K562 (cell line): ENCODE measurements around the gene RBMS3. TPM values are rescaled to one million over a fixed set of nuclear protein-coding genes. Genes with fewer than 3 reads are reported as not detected.

Experiments used
- ATAC-seq: fragments of 200-7000 bp; cut with Tn5 transposase; 3 replicates; pipeline ENCODE4 v1.9.1; 2020; ENCODE audit warnings: moderate library complexity
- BruUV-seq: library from RNA; stranded (reverse); fragments of 400-500 nt; replicated peaks from 2 replicates; lab custom pipeline; 2021; lab: Mats Ljungman, UMichigan
- CTCF ChIA-PET: fragments of 300-600 bp; formaldehyde crosslinking; extraction: SDS; loops from one replicate; lab custom pipeline; 2021; ENCODE audit warnings: low intra/inter-chr PET ratio; lab: Yijun Ruan, JAX
- POLR2A ChIA-PET: fragments of 300-600, 350-650 bp; sonication (Branson Sonifier 250); formaldehyde crosslinking; extraction: SDS; loops from one replicate; lab custom pipeline; 2021; ENCODE audit warnings: antibody characterized with exemption, inconsistent platforms; lab: Yijun Ruan, JAX
- DNase-seq, 4 experiments: peaks; one replicate each; pipeline versions ENCODE4 v3.0.0 to v3.0.0-alpha.2; 2011 to 2018; ENCODE audit warnings: low spot score in 3 of 4, mixed read lengths in 3 of 4; ENCODE audit errors: extremely low read depth in 1 of 4
- FAIRE-seq: peaks from 2 replicates; lab custom pipeline; 2011; peaks lifted over from hg19 to GRCh38; lab: Jason Lieb, UNC
- H2AFZ ChIP-seq: 2 replicates; pipeline ENCODE4 v1.6.0; 2011; ENCODE audit warnings: low read depth, low read length, control low read depth, inconsistent platforms
- H3K27ac ChIP-seq: fragments of 200-600 bp; 3 replicates; pipeline ENCODE4 v1.8.0; 2011; ENCODE audit warnings: low read depth, mild to moderate bottlenecking, control low read depth, inconsistent platforms, low read length, moderate library complexity, mixed read lengths; ENCODE audit errors: extremely low read depth
- H3K27me3 ChIP-seq, 2 experiments: fragments of 300-600 bp in 1 of 2; 2 replicates in 1 of 2; 3 replicates in 1 of 2; pipeline versions ENCODE4 v1.6.0 to v1.8.0; 2011; ENCODE audit warnings: inconsistent platforms in 2 of 2, low read length in 2 of 2, mild to moderate bottlenecking in 1 of 2, mixed read lengths in 1 of 2, moderate library complexity in 1 of 2; ENCODE audit not compliant: control insufficient read depth in 2 of 2, insufficient read depth in 2 of 2
- H3K36me3 ChIP-seq: fragments of 300-600 bp; 3 replicates; pipeline ENCODE4 v1.8.0; 2011; ENCODE audit warnings: mild to moderate bottlenecking, low read length, inconsistent platforms; ENCODE audit not compliant: control insufficient read depth, insufficient read depth
- H3K4me1 ChIP-seq, 2 experiments: fragments of 200-600 bp in 1 of 2; replicated peaks in 1 of 2; 2 replicates in 1 of 2; 3 replicates in 1 of 2; pipeline versions ENCODE4 v1.5.1 to v1.8.0; 2011; ENCODE audit warnings: inconsistent platforms in 2 of 2, low read length in 2 of 2, mild to moderate bottlenecking in 1 of 2, mixed read lengths in 1 of 2, moderate library complexity in 1 of 2; ENCODE audit not compliant: control insufficient read depth in 2 of 2, insufficient read depth in 2 of 2
- H3K4me2 ChIP-seq: 2 replicates; pipeline ENCODE4 v1.6.1; 2011; ENCODE audit warnings: low read length, control low read depth, inconsistent platforms, mixed read lengths; ENCODE audit not compliant: insufficient read depth
- H3K4me3 ChIP-seq: fragments of 200-600 bp; sonication (generic), shearing (Covaris generic); 2 replicates; pipeline ENCODE4 v1.5.1; 2016; ENCODE audit warnings: control low read depth, inconsistent platforms
- H3K79me2 ChIP-seq: fragments of 200-600 bp; 3 replicates; pipeline ENCODE4 v1.8.0; 2011; ENCODE audit warnings: low read length, inconsistent platforms; ENCODE audit not compliant: control insufficient read depth, insufficient read depth
- H3K9ac ChIP-seq, 2 experiments: 2 replicates each; pipeline versions ENCODE4 v1.6.0 to v1.6.1; 2011; ENCODE audit warnings: low read depth in 2 of 2, low read length in 2 of 2, control low read depth in 1 of 2, inconsistent platforms in 1 of 2, mild to moderate bottlenecking in 1 of 2, mixed read lengths in 1 of 2; ENCODE audit not compliant: insufficient read depth in 1 of 2
- H3K9me1 ChIP-seq: one replicate; pipeline ENCODE4 v1.6.0; 2011; ENCODE audit warnings: inconsistent platforms, mild to moderate bottlenecking, low read length, moderate library complexity; ENCODE audit not compliant: control insufficient read depth, insufficient read depth
- H3K9me3 ChIP-seq: replicated peaks from 2 replicates; pipeline ENCODE4 v1.5.1; 2011; ENCODE audit warnings: low read depth, low read length, inconsistent platforms; ENCODE audit not compliant: control insufficient read depth, insufficient read depth
- H4K20me1 ChIP-seq: replicated peaks from 2 replicates; pipeline ENCODE4 v1.6.1; 2011; ENCODE audit warnings: low read length, inconsistent platforms, mixed read lengths; ENCODE audit not compliant: control insufficient read depth, insufficient read depth
- EGR1 ChIP-seq: fragments of 450-650 bp; conservative IDR thresholded peaks from 2 replicates; pipeline ENCODE4 v1.6.1; 2017; ENCODE audit warnings: mild to moderate bottlenecking
- HNRNPK ChIP-seq: fragments of 200-400 bp; formaldehyde crosslinking; IDR thresholded peaks from one replicate; pipeline ENCODE4 v1.6.1; 2018; ENCODE audit warnings: mild to moderate bottlenecking, low read depth, low read length; ENCODE audit not compliant: poor library complexity, severe bottlenecking
- RBBP5 ChIP-seq: fragments of 200-600 bp; sonication (generic); IDR thresholded peaks from 2 replicates; pipeline ENCODE4 v1.6.1; 2012; ENCODE audit warnings: borderline replicate concordance, mild to moderate bottlenecking, low read length, control low read depth, inconsistent platforms; ENCODE audit not compliant: insufficient read depth, poor library complexity, severe bottlenecking
- SMC3 ChIP-seq: conservative IDR thresholded peaks from 2 replicates; pipeline ENCODE4 v1.6.1; 2011; ENCODE audit warnings: low read depth, low read length, improper control_type of control experiment; ENCODE audit not compliant: insufficient read depth
- STAT5A ChIP-seq: IDR thresholded peaks from 2 replicates; pipeline ENCODE4 v1.6.1; 2012; ENCODE audit warnings: low read length, inconsistent platforms, borderline replicate concordance
- USF2 ChIP-seq: sonication (generic); formaldehyde crosslinking; IDR thresholded peaks from 2 replicates; pipeline ENCODE4 v1.5.0; 2020; ENCODE audit warnings: missing genetic modification reagents
- ZNF23 ChIP-seq: fragments of 250-450 bp; sonication (Bioruptor Pico); IDR thresholded peaks from 2 replicates; pipeline ENCODE4 v1.4.0; 2020; ENCODE audit warnings: mild to moderate bottlenecking
- ZNF263 ChIP-seq: sonication (generic); formaldehyde crosslinking; IDR thresholded peaks from 2 replicates; pipeline ENCODE4 v1.8.0; 2022; ENCODE audit warnings: mild to moderate bottlenecking, missing genetic modification reagents, borderline replicate concordance
- whole genome bisulfite sequencing: fragments of 100-300 bp; shearing (Covaris generic); methylation state at CpG from one replicate; pipeline ENCODE4 v1.1.6; 2016; ENCODE audit warnings: low coverage, mixed read lengths; ENCODE audit not compliant: insufficient coverage; ENCODE audit errors: missing lambda C conversion rate; 5-methylcytosine and 5-hydroxymethylcytosine counted together
- in situ Hi-C: fragments of 300-500 bp; cut with MboI; formaldehyde crosslinking; loops from 4 replicates; pipeline ENCODE4 v1.15.0; 2018; ENCODE audit warnings: inconsistent platforms, mixed read lengths
- intact Hi-C: fragments of 100-400 bp; cut with micrococcal nuclease; formaldehyde crosslinking; loops from 2 replicates; pipeline ENCODE4 v1.14.2; 2022
- polyA plus RNA-seq, 8 experiments: library from polyadenylated mRNA; depleted of rRNA in 4 of 8; stranded (reverse) in 5 of 8; unstranded in 3 of 8; fragments of >200 nt; fragmentation: Nextera tagmentation in 2 of 8; fragmentation: Illumina TruSeq in 1 of 8; extraction: Ambion mirVana in 2 of 8; extraction: Trizol in 1 of 8; gene quantifications; 2 replicates each; pipeline versions ENCODE4 v1.2.1 to v1.2.3, GENCODE V29; 2011 to 2014; ENCODE audit warnings: inconsistent platforms in 1 of 8, missing spikeins in 1 of 8
- total RNA-seq, 7 experiments: library from RNA; depleted of rRNA in 6 of 7; stranded (reverse); fragments of >200 nt in 6 of 7; fragmentation: Illumina TruSeq in 2 of 7; extraction: Trizol in 2 of 7; gene quantifications; 2 replicates each; pipeline versions ENCODE4 v1.2.1 to v1.2.3, GENCODE V29; 2011 to 2021; ENCODE audit warnings: low replicate concordance in 1 of 7

RBMS3 gene
- total and polyA plus RNA-seq, 9 of the 15 experiments (the other 6 are each of a cell fraction or from before 2014, with no cell fraction given) = 0.20 TPM; not detected in 8

GRCh38 chr3:30011237-30011803, 730.4 kb downstream of the RBMS3 start:
- FAIRE-seq = no peak
- intact Hi-C loops = loop anchor here (5.0 kb wide), 2 partner anchors 681 to 1756 kb away; no protein-coding TSS in a partner anchor

More at GRCh38 chr3:30011237-30011803, 730.4 kb downstream of the RBMS3 start:
- H3K9me3 ChIP-seq = no peaks in the 10 kb centered on the region
- ATAC-seq (no peak), DNase-seq (no peak)
- H3K27me3 ChIP-seq = no peaks in the 10 kb centered on the region
- no peak overlapping the region for H3K9ac ChIP-seq
- no peaks in the 10 kb centered on the region for H4K20me1 ChIP-seq
- no TSS peak for BruUV-seq
- H3K9me1 ChIP-seq = no peaks in the 10 kb centered on the region
- no peak overlapping the region for H2AFZ ChIP-seq
- TF ChIP-seq STAT5A (no peak), ZNF263 (CRISPR knock-in tag) (no peak), SMC3 (no peak), EGR1 (no peak), ZNF23 (no peak), HNRNPK (no peak), RBBP5 (no peak), USF2 (CRISPR knock-in tag) (no peak)
- ChIA-PET POLR2A (no interaction called here), CTCF (no interaction called here)
- H3K4me1 ChIP-seq = no peaks in the 10 kb centered on the region
- no peak overlapping the region for H3K4me2 ChIP-seq
- H3K36me3 ChIP-seq = no peaks in the 10 kb centered on the region
- H3K27ac ChIP-seq = no peak overlapping the region
- WGBS = 2% methylated on average over 4 of the region's 4 CpGs
- no peaks in the 10 kb centered on the region for H3K79me2 ChIP-seq
- no peak overlapping the region for H3K4me3 ChIP-seq
- in situ Hi-C loops = no loop called here
